Testis (tissue), 3 donors: ENCODE measurements around the gene GABBR2. TPM values are rescaled to one million over a fixed set of nuclear protein-coding genes. Genes with fewer than 3 reads are reported as not detected.
"Not testable (repeated sequence)": the region's sequence is repeated elsewhere in the genome, so short reads cannot be mapped to it uniquely, and the experiment has no call there.

ENCODE experiments used
- DNase-seq: peaks from one replicate; pipeline ENCODE4 v3.0.0-alpha.2; 2019
- H3K27ac ChIP-seq, 2 donors: fragments of 200-600 bp; sonication (generic); one replicate each; pipeline ENCODE4 v1.5.1; 2019
- H3K27me3 ChIP-seq: fragments of 200-600 bp; sonication (generic); one replicate; pipeline ENCODE4 v1.5.1; 2019
- H3K36me3 ChIP-seq: fragments of 200-600 bp; sonication (generic); one replicate; pipeline ENCODE4 v1.5.1; 2017; ENCODE audit warnings: low read depth; ENCODE audit errors: missing control alignments
- H3K4me1 ChIP-seq: fragments of 200-600 bp; sonication (generic); one replicate; pipeline ENCODE4 v1.5.1; 2019
- H3K4me3 ChIP-seq, 2 donors: fragments of 200-600 bp; sonication (generic); one replicate each; pipeline ENCODE4 v1.5.1; 2017 to 2019
- H3K9me3 ChIP-seq: fragments of 200-600 bp; sonication (generic); one replicate; pipeline ENCODE4 v1.5.1; 2017
- POLR2A ChIP-seq: fragments of 450-650 bp; IDR thresholded peaks from one replicate; pipeline ENCODE4 v1.6.1; 2017; ENCODE audit warnings: antibody characterized with exemption, mild to moderate bottlenecking, moderate library complexity
- WGBS, 2 donors: methylation state at CpG; one replicate each; pipeline ENCODE4 v1.1.5; 2018; 5-methylcytosine and 5-hydroxymethylcytosine counted together
- intact Hi-C: fragments of 100-400 bp; cut with DNase I; formaldehyde crosslinking; loops from one replicate; pipeline ENCODE4 v1.15.1; 2023; ENCODE audit warnings: low total_unique reads
- polyA plus RNA-seq: library from polyadenylated mRNA; stranded (reverse); fragments of 350-450 nt; fragmentation: Illumina TruSeq; extraction: RNeasy Lipid Tissue Mini Kit (QIAGEN cat#74804); gene quantifications from one replicate; pipeline ENCODE4 v1.2.3, GENCODE V29; 2014; ENCODE audit warnings: low read depth, low replicate concordance; ENCODE audit not compliant: insufficient read depth
- total RNA-seq, 2 donors: library from RNA; depleted of rRNA; stranded (reverse); fragments of >200 nt; gene quantifications; one replicate each; pipeline ENCODE4 v1.2.3, GENCODE V29; 2016
- TF ChIP-seq, protein P1 (sequence below), 3 experiments: fragments of 450-650 bp in 2 of 3; fragments of 200-600 bp in 1 of 3; sonication (generic) in 1 of 3; IDR thresholded peaks; one replicate each; pipeline ENCODE4 v1.5.1; 2016 to 2019; ENCODE audit warnings: antibody characterized with exemption in 3 of 3, mild to moderate bottlenecking in 2 of 3, moderate library complexity in 1 of 3

The GABBR2 gene
- total and polyA plus RNA-seq, 3 donors from 2014 or later, result 3.0 to 8.1 (median 6.9) TPM

DNA sequence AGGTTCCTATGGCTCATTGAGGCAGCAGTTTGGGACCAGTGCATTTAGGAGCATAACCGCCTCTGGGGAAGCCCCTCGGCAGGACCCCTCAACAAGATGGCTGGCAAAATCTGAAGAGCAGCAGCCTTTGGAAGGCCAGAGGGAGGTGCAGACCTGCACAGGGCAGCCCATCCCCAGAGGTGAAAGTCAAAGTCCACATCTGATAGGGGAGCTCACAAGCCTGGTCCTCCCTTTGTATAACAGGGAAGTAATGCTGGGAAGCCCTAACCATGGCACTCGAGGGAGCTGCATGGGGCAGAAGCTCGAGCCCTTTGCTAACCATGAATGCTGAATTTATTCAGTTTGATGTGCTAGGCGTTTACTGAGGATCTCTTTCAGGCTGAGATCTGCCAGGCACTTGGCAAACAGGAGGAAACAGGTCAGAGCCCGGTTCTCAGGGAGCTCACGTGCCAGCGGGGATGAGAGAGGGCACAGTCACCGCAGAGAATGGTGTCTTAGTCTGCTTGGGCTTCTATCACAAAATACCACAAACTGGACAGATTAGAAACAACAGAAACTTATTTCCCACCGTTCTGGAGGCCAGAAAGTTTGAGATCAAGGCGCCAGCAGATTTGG is 114.1 kb downstream of the GABBR2 start:
- H3K4me3 ChIP-seq, result no peak overlapping the region
- H3K27ac ChIP-seq, result no peak overlapping the region
- no peaks in the 10 kb centered on the region for H3K4me1 ChIP-seq
- H3K36me3 ChIP-seq, result no peaks in the 10 kb centered on the region
- intact Hi-C loops, result no loop called here
- TF ChIP-seq, protein P1, sequence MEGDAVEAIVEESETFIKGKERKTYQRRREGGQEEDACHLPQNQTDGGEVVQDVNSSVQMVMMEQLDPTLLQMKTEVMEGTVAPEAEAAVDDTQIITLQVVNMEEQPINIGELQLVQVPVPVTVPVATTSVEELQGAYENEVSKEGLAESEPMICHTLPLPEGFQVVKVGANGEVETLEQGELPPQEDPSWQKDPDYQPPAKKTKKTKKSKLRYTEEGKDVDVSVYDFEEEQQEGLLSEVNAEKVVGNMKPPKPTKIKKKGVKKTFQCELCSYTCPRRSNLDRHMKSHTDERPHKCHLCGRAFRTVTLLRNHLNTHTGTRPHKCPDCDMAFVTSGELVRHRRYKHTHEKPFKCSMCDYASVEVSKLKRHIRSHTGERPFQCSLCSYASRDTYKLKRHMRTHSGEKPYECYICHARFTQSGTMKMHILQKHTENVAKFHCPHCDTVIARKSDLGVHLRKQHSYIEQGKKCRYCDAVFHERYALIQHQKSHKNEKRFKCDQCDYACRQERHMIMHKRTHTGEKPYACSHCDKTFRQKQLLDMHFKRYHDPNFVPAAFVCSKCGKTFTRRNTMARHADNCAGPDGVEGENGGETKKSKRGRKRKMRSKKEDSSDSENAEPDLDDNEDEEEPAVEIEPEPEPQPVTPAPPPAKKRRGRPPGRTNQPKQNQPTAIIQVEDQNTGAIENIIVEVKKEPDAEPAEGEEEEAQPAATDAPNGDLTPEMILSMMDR (IDR thresholded peaks at IDR 0.05), result no peak
- no peak for TF ChIP-seq POLR2A
- WGBS, 2 donors, result 77 to 82% methylated on average over 8 to 11 of the region's 11 CpGs
- H3K9me3 ChIP-seq, result no peaks in the 10 kb centered on the region
- H3K27me3 ChIP-seq, result no peaks in the 10 kb centered on the region
- DNase-seq, result no peak

DNA sequence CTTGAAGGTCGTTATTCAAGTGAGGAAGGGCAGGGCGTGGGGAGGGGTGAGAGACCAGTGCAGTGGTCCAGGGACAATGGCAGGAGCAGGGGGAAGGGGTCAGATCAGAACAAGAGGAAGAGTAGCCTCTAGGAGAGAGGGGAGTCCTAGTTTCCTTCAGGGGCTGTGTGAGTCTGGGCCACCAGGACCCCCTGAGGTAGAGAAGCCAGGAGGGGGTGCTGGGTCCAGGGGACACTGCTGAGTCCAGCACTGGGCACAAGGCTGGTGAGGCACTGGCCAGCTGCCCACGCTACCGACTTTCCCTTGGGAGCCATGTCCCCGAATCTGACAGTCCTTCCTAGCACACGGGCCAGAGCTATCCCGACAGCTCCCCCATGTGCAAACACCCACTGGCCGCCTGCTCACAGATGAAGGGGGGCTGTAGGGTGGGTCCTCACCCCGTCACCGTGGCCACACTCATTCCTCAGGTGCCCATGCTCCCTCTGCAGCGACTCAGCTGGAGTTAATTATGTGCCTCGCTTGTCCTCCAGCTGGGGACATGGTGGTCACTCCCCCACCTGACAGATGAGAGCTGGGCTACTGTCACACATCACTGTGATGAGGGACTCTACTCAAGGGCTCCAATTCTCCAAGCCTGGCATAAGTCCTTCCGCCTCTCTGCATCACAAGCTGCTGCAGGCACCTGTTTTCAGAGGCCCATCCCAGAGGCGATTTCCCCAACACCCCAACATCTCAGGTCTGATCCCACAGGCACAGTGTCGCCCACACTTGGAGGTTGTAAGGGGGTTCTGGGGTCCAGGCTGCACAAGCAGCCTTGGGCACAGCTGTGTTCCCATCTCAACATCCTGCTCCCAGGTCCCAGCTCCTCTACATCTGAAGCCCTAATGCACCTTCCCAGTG is 115.1 kb downstream of the GABBR2 start:
- TF ChIP-seq, protein P1 (IDR thresholded peaks at IDR 0.05), result no peak
- no peaks in the 10 kb centered on the region for H3K9me3 ChIP-seq
- intact Hi-C loops, result no loop called here
- WGBS, 2 donors, result 82 to 87% methylated on average over 4 to 15 of the region's 15 CpGs
- no peaks in the 10 kb centered on the region for H3K36me3 ChIP-seq
- H3K27ac ChIP-seq, result no peak overlapping the region
- no peak overlapping the region for H3K4me3 ChIP-seq
- H3K27me3 ChIP-seq, result no peaks in the 10 kb centered on the region
- DNase-seq, result no peak
- H3K4me1 ChIP-seq, result no peaks in the 10 kb centered on the region

DNA sequence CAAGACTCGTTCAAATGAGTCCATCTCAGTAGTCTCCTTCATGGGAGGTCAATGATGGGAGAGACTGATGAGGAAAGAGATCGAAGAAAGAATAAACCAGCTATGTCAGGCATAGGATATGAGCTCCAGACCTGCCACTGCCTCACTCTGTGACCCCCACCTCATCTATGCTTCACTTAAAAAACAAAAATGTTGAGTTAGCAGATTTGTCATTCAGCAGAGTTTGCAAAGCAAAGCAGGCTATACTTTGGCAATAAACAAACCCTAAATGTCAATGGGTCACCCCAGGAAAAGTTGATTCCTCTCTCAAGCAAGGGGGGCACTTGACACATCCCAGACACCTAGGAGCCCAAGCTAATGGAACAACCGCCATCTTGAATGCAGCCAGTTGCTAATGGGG is 117.0 kb downstream of the GABBR2 start:
- WGBS, 2 donors, result 79 to 89% methylated on average over 3 of the region's 3 CpGs
- Histone ChIP-seq H3K36me3 (no peaks in the 10 kb centered on the region), H3K9me3 (no peaks in the 10 kb centered on the region), H3K4me3 (no peak overlapping the region), H3K27ac (no peak overlapping the region), H3K4me1 (no peaks in the 10 kb centered on the region), H3K27me3 (no peaks in the 10 kb centered on the region)
- TF ChIP-seq, protein P1 (IDR thresholded peaks at IDR 0.05), result no peak
- TF ChIP-seq POLR2A, result no peak
- intact Hi-C loops, result no loop called here
- no peak for DNase-seq

DNA sequence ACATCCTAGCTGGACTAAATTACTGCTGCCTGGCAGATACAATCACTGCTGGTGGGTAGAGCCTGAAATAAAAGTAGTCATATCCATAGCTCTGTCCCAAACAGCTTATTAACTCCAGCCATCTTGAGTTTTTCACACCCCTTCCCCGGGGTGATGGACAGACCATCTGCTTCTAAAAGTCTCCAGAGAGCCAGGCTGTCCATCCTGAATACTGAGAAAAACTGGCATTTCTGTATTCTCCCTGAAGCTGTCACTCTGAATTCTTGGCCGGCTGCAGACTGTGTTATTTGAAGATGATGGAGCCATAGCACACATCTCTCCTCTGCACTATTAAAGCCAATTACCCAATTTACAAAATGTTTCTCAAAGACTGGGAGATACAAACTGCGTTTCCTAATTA is 118.6 kb downstream of the GABBR2 start:
- TF ChIP-seq POLR2A, result no peak
- 56 to 60% methylated on average over 3 of the region's 3 CpGs for WGBS, 2 donors
- no peaks in the 10 kb centered on the region for H3K27me3 ChIP-seq
- H3K4me1 ChIP-seq, result no peaks in the 10 kb centered on the region
- DNase-seq, result no peak
- H3K27ac ChIP-seq, result no peak overlapping the region
- H3K4me3 ChIP-seq, result no peak overlapping the region
- no peaks in the 10 kb centered on the region for H3K9me3 ChIP-seq
- no peaks in the 10 kb centered on the region for H3K36me3 ChIP-seq
- intact Hi-C loops, result no loop called here

DNA sequence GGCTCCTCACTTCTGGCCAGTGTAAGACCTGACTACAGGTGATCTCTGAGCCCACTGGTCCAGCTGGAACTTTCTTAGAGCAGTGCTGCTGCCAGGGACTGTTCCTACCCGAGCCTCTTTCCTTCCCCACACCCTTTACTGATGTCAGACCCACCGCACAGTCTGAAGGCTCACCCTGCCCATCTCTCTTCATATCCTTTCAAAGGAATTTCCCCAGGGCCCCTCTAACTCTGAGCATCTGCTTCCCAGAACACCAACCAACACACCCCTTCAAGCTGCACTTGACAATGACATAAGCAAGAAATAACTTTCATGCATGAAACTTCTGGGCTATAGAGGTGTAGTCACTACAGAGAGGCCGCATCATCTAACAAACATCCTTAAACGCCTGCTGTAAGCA is 119.6 kb downstream of the GABBR2 start:
- H3K4me1 ChIP-seq, result no peaks in the 10 kb centered on the region
- WGBS, 2 donors, result 75 to 85% methylated on average over 4 of the region's 4 CpGs
- intact Hi-C loops, result no loop called here
- no peaks in the 10 kb centered on the region for H3K9me3 ChIP-seq
- DNase-seq, result no peak
- TF ChIP-seq, protein P1 (IDR thresholded peaks at IDR 0.05), result no peak
- no peak for TF ChIP-seq POLR2A
- no peaks in the 10 kb centered on the region for H3K36me3 ChIP-seq
- no peak overlapping the region for H3K4me3 ChIP-seq
- no peaks in the 10 kb centered on the region for H3K27me3 ChIP-seq
- no peak overlapping the region for H3K27ac ChIP-seq

DNA sequence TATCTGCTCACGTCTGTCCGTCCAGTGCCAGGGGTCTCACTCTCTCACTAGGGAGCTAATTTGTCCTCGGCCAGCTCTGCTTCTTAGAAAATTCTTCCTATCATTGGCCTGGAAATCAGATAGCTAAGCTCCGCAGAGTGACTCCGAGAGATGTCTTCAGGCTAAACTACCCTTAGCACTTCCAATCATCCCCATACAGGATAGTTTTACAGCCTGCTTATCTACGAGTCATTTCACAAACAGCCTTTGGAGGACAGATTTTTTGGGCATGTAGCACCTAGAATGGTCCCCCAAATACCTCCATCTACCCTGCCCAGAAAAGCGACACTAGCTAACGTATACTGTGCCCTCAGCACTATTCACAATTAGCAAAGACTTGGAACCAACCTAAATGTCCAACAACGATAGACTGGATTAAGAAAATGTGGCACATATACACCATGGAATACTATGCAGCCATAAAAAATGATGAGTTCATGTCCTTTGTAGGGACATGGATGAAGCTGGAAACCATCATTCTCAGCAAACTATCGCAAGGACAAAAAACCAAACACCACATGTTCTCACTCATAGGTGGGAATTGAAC is 123.8 kb downstream of the GABBR2 start:
- H3K4me3 ChIP-seq, H3K4me1 ChIP-seq, DNase-seq, H3K36me3 ChIP-seq, H3K9me3 ChIP-seq, intact Hi-C loops, H3K27me3 ChIP-seq, H3K27ac ChIP-seq: not testable (repeated sequence)
- 86 to 92% methylated on average over 9 of the region's 10 CpGs for WGBS, 2 donors
